ENCODE measurements around the gene BNIP1. TPM values are rescaled to one million over a fixed set of nuclear protein-coding genes. Genes with fewer than 3 reads are reported as not detected.

The BNIP1 gene
- total RNA-seq, 4 donors from 2014 or later = 12.0 to 15.9 (median 15.6) TPM

- no peak for DNase-seq
- H3K4me3 ChIP-seq (replicated peaks in 1 of 3) = no peak overlapping the region
- TF ChIP-seq, protein P1, sequence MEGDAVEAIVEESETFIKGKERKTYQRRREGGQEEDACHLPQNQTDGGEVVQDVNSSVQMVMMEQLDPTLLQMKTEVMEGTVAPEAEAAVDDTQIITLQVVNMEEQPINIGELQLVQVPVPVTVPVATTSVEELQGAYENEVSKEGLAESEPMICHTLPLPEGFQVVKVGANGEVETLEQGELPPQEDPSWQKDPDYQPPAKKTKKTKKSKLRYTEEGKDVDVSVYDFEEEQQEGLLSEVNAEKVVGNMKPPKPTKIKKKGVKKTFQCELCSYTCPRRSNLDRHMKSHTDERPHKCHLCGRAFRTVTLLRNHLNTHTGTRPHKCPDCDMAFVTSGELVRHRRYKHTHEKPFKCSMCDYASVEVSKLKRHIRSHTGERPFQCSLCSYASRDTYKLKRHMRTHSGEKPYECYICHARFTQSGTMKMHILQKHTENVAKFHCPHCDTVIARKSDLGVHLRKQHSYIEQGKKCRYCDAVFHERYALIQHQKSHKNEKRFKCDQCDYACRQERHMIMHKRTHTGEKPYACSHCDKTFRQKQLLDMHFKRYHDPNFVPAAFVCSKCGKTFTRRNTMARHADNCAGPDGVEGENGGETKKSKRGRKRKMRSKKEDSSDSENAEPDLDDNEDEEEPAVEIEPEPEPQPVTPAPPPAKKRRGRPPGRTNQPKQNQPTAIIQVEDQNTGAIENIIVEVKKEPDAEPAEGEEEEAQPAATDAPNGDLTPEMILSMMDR (IDR thresholded peaks at IDR 0.05) = no peak
- no peak for TF ChIP-seq POLR2A (IDR thresholded peaks at IDR 0.05)
- WGBS, 2 donors = 78 to 81% methylated on average over 6 to 8 of the region's 8 CpGs
- H3K27ac ChIP-seq = no peak overlapping the region
- H3K27me3 ChIP-seq = no peaks in the 10 kb centered on the region
- intact Hi-C loops (cut with DNase I) = no loop called here
- H3K36me3 ChIP-seq = no peaks in the 10 kb centered on the region
- H3K4me1 ChIP-seq = no peaks in the 10 kb centered on the region
- H3K9me3 ChIP-seq = no peaks in the 10 kb centered on the region
Observed at GRCh38 chr5:173191561-173191960, 47.2 kb downstream of the BNIP1 start.

- H3K4me3 ChIP-seq (replicated peaks in 1 of 3) = no peak overlapping the region
- H3K27me3 ChIP-seq = no peaks in the 10 kb centered on the region
- no peaks in the 10 kb centered on the region for H3K4me1 ChIP-seq
- WGBS, 2 donors = 83 to 84% methylated on average over 4 to 6 of the region's 7 CpGs
- H3K9me3 ChIP-seq = no peaks in the 10 kb centered on the region
- TF ChIP-seq, protein P1 (IDR thresholded peaks at IDR 0.05) = no peak
- TF ChIP-seq POLR2A (IDR thresholded peaks at IDR 0.05) = no peak
- intact Hi-C loops (cut with DNase I) = no loop called here
- H3K27ac ChIP-seq = no peak overlapping the region
- H3K36me3 ChIP-seq = no peaks in the 10 kb centered on the region
- DNase-seq = no peak
Observed at GRCh38 chr5:173192561-173192960, 48.2 kb downstream of the BNIP1 start.

DNA sequence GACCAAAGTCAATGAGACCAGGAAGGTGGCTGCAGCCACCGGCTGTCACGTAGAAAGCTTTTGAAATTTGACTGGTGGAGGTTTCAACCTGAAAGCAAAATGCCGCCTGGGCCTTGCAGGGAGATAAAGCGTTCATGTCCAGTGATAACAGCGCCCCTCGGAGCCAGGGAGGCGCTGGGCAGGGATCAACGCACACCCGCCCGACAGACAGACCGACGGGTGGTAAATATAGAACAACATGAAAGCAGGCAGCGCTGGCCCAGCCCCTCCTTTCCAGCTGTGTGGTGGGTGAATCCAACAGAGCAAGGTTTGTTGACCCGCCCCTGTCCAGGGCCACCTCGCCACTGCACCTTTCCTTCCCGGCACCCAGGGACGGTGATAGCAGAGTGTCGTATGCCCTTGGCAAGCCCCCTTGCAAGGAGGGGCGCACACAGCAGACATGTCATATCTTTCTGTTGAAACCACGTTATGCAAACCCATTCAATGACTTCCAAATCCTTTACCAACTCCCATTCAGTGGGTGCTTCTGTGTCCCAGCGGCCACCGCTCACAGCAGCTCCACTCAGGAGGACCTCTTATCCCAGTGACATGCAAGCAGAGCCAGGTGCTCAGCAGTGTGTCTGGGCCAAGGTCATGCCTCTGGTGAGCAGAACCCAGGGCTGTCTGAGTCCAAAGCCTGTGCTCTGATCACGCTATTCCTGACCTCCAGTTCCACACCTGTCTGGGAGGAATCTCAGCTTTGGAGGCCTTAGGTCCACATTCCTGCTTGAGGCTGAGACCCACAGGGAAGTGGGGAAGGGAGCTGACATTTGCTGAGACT lies 52.0 kb downstream of the BNIP1 start:
- 77 to 80% methylated on average over 18 to 23 of the region's 23 CpGs for WGBS, 2 donors

GRCh38 chr5:173197375-173197891 lies 53.1 kb downstream of the BNIP1 start:
- no peaks in the 10 kb centered on the region for H3K9me3 ChIP-seq
- no peaks in the 10 kb centered on the region for H3K36me3 ChIP-seq
- H3K4me1 ChIP-seq = no peaks in the 10 kb centered on the region
- intact Hi-C loops (cut with DNase I) = no loop called here
- TF ChIP-seq POLR2A (IDR thresholded peaks at IDR 0.05) = no peak
- TF ChIP-seq, protein P1 (IDR thresholded peaks at IDR 0.05) = no peak
- no peak overlapping the region for H3K27ac ChIP-seq
- H3K27me3 ChIP-seq = no peaks in the 10 kb centered on the region
- 80 to 84% methylated on average over 9 of the region's 9 CpGs for WGBS, 2 donors
- no peak overlapping the region for H3K4me3 ChIP-seq (replicated peaks in 1 of 3)
- no peak for DNase-seq

More for the DNA sequence above, 52.0 kb downstream of the BNIP1 start:
- Histone ChIP-seq H3K27me3 (no peaks in the 10 kb centered on the region), H3K4me1 (no peaks in the 10 kb centered on the region), H3K36me3 (no peaks in the 10 kb centered on the region), H3K27ac (no peak overlapping the region), H3K9me3 (no peaks in the 10 kb centered on the region), H3K4me3 (replicated peaks in 1 of 3) (no peak overlapping the region)
- intact Hi-C loops (cut with DNase I) = no loop called here
- no peak for TF ChIP-seq POLR2A (IDR thresholded peaks at IDR 0.05)
- TF ChIP-seq, protein P1 (IDR thresholded peaks at IDR 0.05) = no peak
- no peak for DNase-seq

GRCh38 chr5:173198049-173198448 lies 53.7 kb downstream of the BNIP1 start:
- TF ChIP-seq POLR2A (IDR thresholded peaks at IDR 0.05) = no peak
- TF ChIP-seq, protein P1 (IDR thresholded peaks at IDR 0.05) = no peak
- intact Hi-C loops (cut with DNase I) = no loop called here
- WGBS, 2 donors = 78 to 84% methylated on average over 6 to 7 of the region's 7 CpGs
- no peak for DNase-seq
- no peaks in the 10 kb centered on the region for H3K27me3 ChIP-seq
- H3K4me1 ChIP-seq = no peaks in the 10 kb centered on the region
- no peak overlapping the region for H3K27ac ChIP-seq
- no peaks in the 10 kb centered on the region for H3K36me3 ChIP-seq
- H3K9me3 ChIP-seq = no peaks in the 10 kb centered on the region
- no peak overlapping the region for H3K4me3 ChIP-seq (replicated peaks in 1 of 3)
